Activated CD4-positive, alpha-beta T cell treated with anti-CD3 and anti-CD28 coated beads, Interleukin-2, amount 50 U/mL, for 1 hour (primary cell): ENCODE results near the gene HES1.

Source experiments
- DNase-seq: peaks from one replicate; pipeline ENCODE4 v3.0.0-alpha.2; 2020

Gene HES1

DNA sequence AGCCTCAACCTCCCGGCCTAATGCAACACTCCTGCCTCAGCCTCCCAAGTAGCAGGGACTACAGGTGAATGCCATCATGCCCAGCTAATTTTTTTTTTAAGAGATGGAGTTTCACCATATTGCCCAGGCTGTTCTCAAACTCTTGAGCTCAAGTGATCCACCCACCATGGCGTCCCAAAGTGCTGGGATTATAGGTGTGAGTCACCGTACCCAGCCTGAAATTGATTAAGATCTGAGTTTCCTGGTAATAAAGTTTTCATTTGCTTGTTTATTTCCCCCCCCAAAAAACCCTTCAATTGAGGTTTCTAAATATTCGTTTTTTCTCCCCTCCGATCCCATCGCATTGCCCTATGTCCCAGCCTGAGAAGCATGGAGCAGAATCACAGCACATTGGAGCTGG, 39.0 kb downstream of the HES1 start:
- DNase-seq, result no peak

DNA sequence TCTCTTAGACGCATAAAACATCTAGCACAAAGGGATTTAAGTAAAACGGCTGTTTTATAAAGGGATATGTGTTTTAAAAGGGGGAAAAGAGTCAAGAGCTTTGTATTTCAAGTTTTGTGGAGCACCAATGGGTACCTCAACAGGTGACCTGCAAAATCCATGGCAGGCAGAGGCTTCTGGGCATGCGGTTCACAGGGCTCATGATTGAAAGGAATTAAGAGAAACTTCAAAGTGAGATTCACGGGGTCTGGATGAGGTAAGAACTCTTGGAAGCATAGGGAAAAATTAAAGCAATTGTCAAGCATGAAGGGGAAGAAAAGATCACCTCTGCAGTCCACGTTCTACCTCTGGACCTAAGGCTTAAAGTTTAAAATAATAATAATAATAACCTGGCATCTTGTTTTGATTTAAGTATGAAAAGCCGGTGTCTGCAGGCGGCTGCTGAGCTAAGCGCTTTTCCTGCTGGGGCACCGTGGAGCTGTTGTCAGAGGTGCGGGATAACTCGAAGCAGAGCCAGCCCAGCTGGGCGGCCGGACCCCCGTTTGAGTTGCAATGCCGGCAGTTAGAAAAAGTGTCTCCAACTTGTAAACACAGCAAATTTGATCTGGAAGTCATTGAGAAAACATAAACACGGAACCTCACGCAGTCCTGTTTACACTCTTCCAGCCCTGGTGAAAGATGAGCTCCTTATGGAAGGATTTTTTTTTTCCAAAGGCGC, 40.5 kb downstream of the HES1 start:
- DNase-seq, result no peak

DNA sequence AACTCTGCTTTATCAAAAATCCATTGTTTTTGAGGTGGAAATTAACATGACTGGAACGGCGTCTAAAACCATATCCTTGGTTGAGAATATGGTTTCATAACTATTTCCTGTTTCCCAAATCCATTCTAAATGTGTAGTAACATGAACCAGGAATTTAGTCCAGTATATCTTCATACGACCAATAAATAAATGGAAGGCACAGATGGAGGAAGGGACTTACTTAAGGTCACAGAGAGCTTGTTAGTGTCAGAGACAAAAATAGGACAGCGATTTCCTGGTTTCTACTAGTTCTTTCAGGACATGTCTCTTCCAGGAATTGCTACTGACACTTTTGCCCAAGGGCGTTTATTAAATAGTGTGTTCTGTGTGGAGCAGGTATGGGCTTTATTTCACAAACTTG, 41.2 kb downstream of the HES1 start:
- no peak for DNase-seq

DNA sequence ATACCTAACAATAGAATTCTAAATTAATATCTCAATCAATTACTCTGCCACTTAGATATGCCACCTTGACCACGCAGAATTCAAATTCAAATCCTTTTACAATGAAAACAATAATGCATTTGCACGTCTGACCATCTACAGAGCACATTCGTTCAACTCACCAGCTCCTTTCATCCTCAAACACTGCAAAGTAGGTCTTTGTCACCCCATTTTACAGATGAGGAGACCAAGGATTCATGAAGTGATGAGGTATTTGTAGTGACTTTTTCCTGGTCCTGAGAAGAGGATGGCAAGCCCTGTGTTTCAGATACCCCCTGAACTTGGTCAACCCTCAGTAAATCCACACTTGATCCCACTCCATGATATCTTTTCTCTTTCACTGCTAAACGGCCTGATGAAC, 42.2 kb downstream of the HES1 start:
- DNase-seq, result no peak

DNA sequence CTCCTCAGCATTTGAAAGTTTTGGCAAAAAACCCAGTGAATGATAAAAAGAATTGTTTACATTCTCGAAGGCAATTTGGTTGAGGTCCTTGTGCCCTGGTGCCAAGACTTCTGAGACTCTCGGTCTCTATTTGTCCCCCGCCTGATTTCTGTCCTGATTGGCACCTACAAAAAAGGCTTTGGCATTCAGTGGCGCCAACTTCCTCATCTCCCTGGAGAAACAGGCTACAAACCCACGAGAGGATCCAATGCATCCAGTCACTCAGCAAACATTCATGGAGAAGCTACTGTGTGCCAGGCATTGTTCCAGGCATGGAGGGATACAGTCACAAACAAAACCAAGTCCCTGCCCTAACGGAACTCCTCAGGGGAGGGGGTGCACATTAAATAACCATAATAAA, 42.7 kb downstream of the HES1 start:
- no peak for DNase-seq

DNA sequence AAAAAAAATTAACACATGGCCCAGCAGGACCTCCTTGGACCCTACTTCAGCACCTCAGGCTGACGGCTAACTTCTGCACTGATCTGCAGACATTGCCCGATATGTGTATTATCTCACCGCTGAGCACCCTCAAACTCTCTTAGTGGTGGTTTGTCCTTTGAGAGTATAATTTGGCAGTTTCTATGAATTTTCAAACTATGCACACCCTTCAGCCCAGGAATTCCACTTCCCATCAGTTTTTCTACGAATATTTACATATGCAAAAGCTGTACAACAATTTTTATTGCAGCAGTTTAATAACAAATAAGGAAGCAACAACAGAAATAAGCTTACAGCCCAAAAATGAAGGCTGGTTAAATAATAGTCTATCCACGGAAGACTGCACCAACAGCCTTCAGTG, 44.6 kb downstream of the HES1 start:
- DNase-seq, result no peak

DNA sequence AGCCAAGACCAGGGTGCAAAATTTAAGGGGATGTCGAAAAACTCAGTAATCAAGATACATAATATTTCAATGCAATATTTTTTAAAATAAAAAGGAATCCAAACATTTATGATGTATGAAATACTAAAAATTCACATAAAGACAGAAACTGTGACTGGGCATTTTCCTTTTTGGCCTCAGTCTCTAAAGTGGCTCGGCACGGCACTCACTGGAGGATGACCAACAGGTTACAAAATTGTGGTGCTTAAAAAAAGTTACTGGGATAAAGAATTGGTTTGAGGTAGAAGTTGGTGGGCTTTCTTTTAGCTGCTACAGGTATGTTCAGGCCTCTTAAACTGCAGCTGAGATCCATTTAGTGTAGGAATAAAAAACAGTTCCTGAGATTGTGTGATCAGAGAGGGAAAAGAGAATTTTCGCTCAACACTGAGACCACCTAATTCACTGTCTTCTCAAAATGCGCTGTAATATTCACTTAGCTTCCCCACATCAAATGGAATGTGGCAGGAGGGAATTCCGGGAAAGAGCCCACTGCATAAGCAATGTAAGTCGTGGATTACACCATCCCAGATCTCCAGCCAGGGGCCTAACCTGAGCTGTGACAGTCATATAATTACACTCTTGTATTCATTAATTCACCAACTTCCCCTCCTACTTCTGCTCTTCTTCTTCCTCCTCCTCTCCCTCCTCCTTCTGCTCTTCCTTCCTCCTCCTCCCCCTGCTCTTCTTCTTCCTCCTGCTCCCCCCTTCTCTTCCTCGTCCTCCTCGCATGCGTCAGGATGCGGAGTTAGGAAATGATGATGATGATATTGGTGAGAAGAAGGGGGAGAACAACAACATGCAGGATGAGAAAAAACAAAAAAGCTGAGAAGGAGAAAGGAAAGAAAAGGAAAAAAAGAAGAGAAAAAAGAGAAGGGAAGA, 45.9 kb downstream of the HES1 start:
- no peak for DNase-seq

DNA sequence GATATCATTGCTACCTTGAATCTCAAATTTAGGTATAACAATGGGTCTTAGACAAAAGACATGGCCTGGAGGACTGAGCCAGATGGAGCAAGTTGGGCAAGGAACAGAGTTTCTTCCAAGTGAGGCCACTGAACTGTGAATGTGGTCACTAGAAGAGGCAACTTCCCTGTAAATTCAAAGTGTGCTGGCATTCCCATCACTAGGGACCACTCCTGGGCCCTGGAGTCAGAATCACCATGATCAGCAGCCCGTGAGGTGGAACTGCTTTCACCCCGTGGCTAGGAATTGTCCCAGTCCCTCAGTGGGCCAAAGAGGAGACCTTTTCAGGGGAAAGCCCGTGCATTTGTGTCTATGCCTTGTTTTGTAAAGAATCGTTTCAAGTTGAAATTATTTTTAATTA, 47.3 kb downstream of the HES1 start:
- no peak for DNase-seq

DNA sequence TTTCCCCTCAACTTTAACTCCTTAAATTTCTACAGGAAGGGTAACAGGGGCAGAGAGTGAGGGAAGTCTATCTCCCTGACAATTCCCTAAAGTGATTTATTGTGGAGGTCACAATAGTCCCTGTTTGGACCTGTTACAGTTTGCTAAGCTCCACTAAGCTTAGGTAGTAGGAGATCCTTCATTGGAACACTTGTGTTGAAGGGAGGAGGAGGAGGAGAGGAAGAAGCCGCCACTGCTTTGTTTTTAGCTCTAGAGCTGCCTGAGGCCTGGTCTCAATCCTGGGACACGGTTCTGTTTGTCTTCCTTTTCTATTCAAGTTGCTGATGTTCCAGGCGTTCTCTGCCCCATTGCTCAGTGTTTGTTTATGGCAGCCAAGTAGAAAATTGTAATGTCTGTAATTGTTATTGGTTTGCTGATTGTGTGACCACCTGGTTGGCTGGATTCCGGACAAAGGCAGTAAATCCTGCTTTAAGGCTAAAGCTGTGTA, 48.4 kb downstream of the HES1 start:
- DNase-seq, result no peak

DNA sequence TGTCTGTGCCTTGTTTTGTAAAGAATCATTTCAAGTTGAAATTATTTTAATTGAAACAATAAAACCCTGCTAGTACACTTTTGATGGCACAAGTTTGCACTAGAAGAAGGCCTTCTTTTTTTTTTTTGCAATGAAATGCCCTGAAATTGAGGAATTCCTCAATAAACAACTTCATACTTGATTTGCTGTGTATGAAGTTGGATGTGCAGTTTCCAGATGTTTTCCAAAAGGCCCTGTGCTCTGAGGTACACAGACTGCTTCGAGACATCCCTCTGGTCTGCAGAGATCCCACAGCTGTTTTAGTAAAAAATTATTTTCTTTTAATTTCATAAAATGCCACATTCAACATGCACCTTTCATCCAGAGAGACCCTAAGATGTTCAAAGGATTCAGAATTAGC, 48.9 kb downstream of the HES1 start:
- no peak for DNase-seq

DNA sequence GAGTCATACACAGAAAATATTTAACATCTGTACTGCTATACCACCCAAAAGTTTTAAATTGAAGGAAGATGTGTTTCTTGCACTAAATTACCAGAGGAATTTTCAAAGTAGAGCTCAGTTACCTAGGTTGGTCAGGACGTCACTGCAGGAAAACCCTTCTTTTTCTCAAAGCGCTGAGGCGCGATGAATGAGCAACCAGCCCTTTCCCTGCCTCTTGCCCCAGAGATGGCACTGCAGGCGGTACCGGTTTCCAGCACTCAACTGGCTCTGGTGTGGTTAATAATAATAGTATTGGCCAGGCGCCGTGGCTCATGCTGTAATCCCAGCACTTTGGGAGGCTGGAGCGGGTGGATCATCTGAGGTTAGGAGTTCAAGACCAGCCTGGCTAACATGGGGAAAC, 49.3 kb downstream of the HES1 start:
- no peak for DNase-seq

DNA sequence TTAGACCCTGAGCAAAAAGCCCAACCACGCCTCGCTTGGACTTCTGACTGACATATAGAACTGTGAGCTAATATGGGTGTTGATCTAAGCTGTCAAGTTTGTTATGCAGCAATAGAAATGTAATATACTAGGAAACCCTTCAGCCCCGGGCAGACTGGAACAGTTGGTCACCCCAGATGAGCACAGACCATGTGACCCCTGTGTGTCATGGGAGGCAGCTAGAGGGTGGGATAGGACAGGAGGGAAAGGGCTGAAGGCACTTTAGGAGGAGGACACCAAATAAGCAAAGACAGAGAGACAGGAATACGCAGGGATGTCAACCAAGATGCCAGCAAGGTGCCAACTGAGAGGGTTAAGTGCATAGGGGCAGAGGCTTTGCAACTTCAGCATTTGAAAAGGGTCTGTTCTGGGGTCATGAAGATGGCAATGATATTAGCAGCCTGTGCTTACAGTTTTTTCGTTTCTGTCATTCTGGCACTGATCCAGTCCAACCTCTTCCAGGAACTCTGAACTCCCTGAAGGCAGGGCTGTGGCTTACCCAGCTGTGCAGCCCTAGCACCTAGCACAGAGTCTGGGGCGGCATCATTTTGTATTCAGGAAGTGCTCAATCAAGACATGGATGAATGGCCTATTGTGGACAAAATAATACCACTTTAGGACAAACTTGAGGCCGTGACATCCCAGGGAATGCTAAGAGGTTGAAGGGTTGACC, 51.4 kb downstream of the HES1 start:
- DNase-seq, result no peak
